ENCODE results near the gene FKBP5. TPM values are rescaled to one million over a fixed set of nuclear protein-coding genes. Genes with fewer than 3 reads are reported as not detected.

Gene FKBP5
- total RNA-seq, 1 experiment from 2014 or later = 14.3 TPM

GRCh38 chr6:35728683-35729678, 40.3 kb upstream of the FKBP5 start:
- CTCF ChIA-PET = interaction anchor here (1.4 to 1.8 kb wide), 2 partner anchors 7 to 141 kb away, joined by 3 to 10 read pairs; no protein-coding TSS in a partner anchor
- DNase-seq = peak; percentile 25
- H3K36me3 Mint-ChIP-seq (ENCODE audit: insufficient read depth, unreplicated experiment) = peaks cover 22% of the 10 kb centered on the region
- H3K4me1 Mint-ChIP-seq (ENCODE audit: low read depth, unreplicated experiment) = peaks cover 49% of the 10 kb centered on the region
- no peaks in the 10 kb centered on the region for H3K9me3 Mint-ChIP-seq (ENCODE audit: low read depth, unreplicated experiment)
- no TSS peak for BruUV-seq (replicated peaks)
- intact Hi-C loops (cut with micrococcal nuclease; ENCODE audit: unreplicated experiment) = no loop called here
- no peaks in the 10 kb centered on the region for H3K27me3 Mint-ChIP-seq (ENCODE audit: unreplicated experiment)
- no peak for TF ChIP-seq CTCF (IDR thresholded peaks at IDR 0.05; ENCODE audit: unreplicated experiment)
- peak overlapping the region; percentile 64 for H3K4me3 Mint-ChIP-seq (ENCODE audit: low read depth, unreplicated experiment)
- peak overlapping the region; percentile 9 for H3K27ac Mint-ChIP-seq (ENCODE audit: unreplicated experiment)

GRCh38 chr6:35727935-35728682, 39.4 kb upstream of the FKBP5 start:
- intact Hi-C loops (cut with micrococcal nuclease; ENCODE audit: unreplicated experiment) = no loop called here
- Mint-ChIP-seq H3K9me3 (ENCODE audit: low read depth, unreplicated experiment) (no peaks in the 10 kb centered on the region), H3K36me3 (ENCODE audit: insufficient read depth, unreplicated experiment) (peaks cover 22% of the 10 kb centered on the region), H3K27ac (ENCODE audit: unreplicated experiment) (no peak overlapping the region), H3K4me3 (ENCODE audit: low read depth, unreplicated experiment) (peak overlapping the region; percentile 64), H3K27me3 (ENCODE audit: unreplicated experiment) (no peaks in the 10 kb centered on the region), H3K4me1 (ENCODE audit: low read depth, unreplicated experiment) (peaks cover 55% of the 10 kb centered on the region)
- CTCF ChIA-PET = interaction anchor here (1.4 to 1.8 kb wide), 3 partner anchors 8 to 140 kb away, joined by 3 to 10 read pairs (median 3); no protein-coding TSS in a partner anchor
- BruUV-seq (replicated peaks) = no TSS peak
- peak; percentile 77 for DNase-seq
- no peak for TF ChIP-seq CTCF (IDR thresholded peaks at IDR 0.05; ENCODE audit: unreplicated experiment)

DNA sequence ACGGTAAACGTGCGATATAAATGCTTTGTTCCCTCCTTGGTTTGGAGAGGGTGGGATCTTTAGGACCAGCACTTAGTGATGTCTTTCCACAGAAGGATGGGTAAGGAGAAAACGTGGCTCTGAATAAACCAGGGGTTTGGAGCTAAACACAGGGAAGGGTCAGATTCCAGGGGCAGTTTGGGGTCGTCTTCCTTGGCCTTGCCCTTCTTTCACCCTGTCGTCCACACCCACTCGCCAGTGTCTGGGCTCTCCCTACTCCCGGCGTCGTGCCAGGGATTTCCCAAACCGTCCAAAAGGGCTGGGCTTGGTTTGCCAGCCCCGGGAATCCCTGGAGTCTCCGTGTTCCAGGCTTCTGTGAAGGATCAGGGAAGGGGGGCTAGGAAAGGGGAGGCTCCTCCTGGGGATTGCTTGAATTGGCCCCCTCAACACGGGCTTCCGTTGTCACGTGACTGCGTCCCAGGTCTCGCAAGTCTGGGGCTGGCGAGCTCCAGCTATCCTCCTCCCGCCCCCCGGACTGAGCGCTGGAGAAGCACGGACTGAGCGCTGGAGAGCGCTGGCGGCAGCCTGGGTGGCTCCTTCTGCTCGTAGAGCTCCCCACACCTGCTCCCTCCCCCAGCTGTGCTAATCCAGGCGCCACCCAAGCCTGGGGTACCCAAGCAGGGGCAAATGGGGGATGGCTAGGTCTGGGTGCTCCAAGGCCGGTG, 38.7 kb upstream of the FKBP5 start:
- no peaks in the 10 kb centered on the region for H3K27me3 Mint-ChIP-seq (ENCODE audit: unreplicated experiment)

More for the DNA sequence above, 38.7 kb upstream of the FKBP5 start:
- Mint-ChIP-seq H3K4me1 (ENCODE audit: low read depth, unreplicated experiment) (peaks cover 55% of the 10 kb centered on the region), H3K27ac (ENCODE audit: unreplicated experiment) (no peak overlapping the region), H3K36me3 (ENCODE audit: insufficient read depth, unreplicated experiment) (peaks cover 22% of the 10 kb centered on the region), H3K4me3 (ENCODE audit: low read depth, unreplicated experiment) (peak overlapping the region; percentile 64), H3K9me3 (ENCODE audit: low read depth, unreplicated experiment) (no peaks in the 10 kb centered on the region)
- DNase-seq = peak; percentile 55
- no peak for TF ChIP-seq CTCF (IDR thresholded peaks at IDR 0.05; ENCODE audit: unreplicated experiment)
- intact Hi-C loops (cut with micrococcal nuclease; ENCODE audit: unreplicated experiment) = no loop called here
- BruUV-seq (replicated peaks) = no TSS peak
- CTCF ChIA-PET = interaction anchor here (1.0 to 1.8 kb wide), 4 partner anchors 9 to 139 kb away, joined by 3 to 10 read pairs (median 4); no protein-coding TSS in a partner anchor
